Suprapubic skin (tissue), 3 donors: ENCODE measurements around the gene PI4KB.

Experiments used
- EP300 ChIP-seq: sonication (generic); formaldehyde crosslinking; IDR thresholded peaks from one replicate; pipeline ENCODE4 v1.6.1; 2017; ENCODE audit warnings: antibody characterized with exemption
- POLR2A ChIP-seq, 2 donors: fragments of 450-650 bp; IDR thresholded peaks; one replicate each; pipeline ENCODE4 v1.6.1; 2017; ENCODE audit warnings: antibody characterized with exemption in 2 of 2, mild to moderate bottlenecking in 2 of 2, moderate library complexity in 2 of 2
- TF ChIP-seq, protein P1 (sequence below), 2 donors: fragments of 200-600 bp in 1 of 2; fragments of 450-650 bp in 1 of 2; sonication (generic) in 1 of 2; IDR thresholded peaks; one replicate each; pipeline ENCODE4 v1.5.1; 2016 to 2019; ENCODE audit warnings: antibody characterized with exemption in 2 of 2, mild to moderate bottlenecking in 1 of 2, moderate library complexity in 1 of 2

DNA sequence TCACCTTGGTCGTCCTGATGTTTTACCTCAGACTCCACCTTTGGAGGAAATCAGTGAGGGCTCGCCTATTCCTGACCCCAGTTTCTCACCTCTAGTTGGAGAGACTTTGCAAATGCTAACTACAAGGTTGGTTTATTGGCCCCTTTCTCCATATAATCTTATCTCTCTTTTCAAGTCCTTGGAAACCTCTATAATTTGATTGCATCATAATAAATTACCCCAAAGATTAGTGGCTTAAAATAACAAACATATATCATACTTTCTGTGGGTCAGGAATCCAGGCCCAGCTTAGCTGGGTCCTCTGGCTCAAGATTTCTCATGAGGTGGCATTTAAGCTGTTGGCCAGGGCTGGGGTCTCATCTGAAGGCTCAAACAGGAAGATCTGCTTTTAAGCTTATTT, 84.8 kb downstream of the PI4KB start:
- no peak for TF ChIP-seq POLR2A (IDR thresholded peaks at IDR 0.05)
- TF ChIP-seq EP300, result no peak
- TF ChIP-seq, protein P1, sequence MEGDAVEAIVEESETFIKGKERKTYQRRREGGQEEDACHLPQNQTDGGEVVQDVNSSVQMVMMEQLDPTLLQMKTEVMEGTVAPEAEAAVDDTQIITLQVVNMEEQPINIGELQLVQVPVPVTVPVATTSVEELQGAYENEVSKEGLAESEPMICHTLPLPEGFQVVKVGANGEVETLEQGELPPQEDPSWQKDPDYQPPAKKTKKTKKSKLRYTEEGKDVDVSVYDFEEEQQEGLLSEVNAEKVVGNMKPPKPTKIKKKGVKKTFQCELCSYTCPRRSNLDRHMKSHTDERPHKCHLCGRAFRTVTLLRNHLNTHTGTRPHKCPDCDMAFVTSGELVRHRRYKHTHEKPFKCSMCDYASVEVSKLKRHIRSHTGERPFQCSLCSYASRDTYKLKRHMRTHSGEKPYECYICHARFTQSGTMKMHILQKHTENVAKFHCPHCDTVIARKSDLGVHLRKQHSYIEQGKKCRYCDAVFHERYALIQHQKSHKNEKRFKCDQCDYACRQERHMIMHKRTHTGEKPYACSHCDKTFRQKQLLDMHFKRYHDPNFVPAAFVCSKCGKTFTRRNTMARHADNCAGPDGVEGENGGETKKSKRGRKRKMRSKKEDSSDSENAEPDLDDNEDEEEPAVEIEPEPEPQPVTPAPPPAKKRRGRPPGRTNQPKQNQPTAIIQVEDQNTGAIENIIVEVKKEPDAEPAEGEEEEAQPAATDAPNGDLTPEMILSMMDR (IDR thresholded peaks at IDR 0.05), result no peak
